CD14-positive monocyte (primary cell): ENCODE data around the gene CIZ1. TPM values are rescaled to one million over a fixed set of nuclear protein-coding genes. Genes with fewer than 3 reads are reported as not detected.

Experiments used
- DNase-seq, 3 donors: peaks; one replicate each; pipeline ENCODE4 v3.0.0-alpha.2; 2011 to 2022
- H2AFZ ChIP-seq: 2 replicates; pipeline ENCODE4 v1.6.0; 2012; ENCODE audit warnings: mild to moderate bottlenecking, low read depth, low read length, inconsistent platforms; ENCODE audit not compliant: insufficient read depth, poor library complexity, severe bottlenecking
- H3K27ac ChIP-seq, 2 donors: 1 replicate in 1 of 2; 2 replicates in 1 of 2; pipeline ENCODE4 v1.5.1; 2012 to 2013; ENCODE audit warnings: low read length in 2 of 2, control low read depth in 1 of 2, inconsistent platforms in 1 of 2, low read depth in 1 of 2, mild to moderate bottlenecking in 1 of 2
- H3K27me3 ChIP-seq, 2 donors: one replicate each; pipeline versions ENCODE4 v1.6.0 to v1.6.1; 2011 to 2013; ENCODE audit warnings: low read length in 2 of 2; ENCODE audit not compliant: control insufficient read depth in 2 of 2, insufficient read depth in 2 of 2
- H3K36me3 ChIP-seq, 2 donors: replicated peaks in 1 of 2; 1 replicate in 1 of 2; 2 replicates in 1 of 2; pipeline versions ENCODE4 v1.5.1 to v1.6.1; 2012 to 2013; ENCODE audit warnings: low read length in 2 of 2, control low read depth in 1 of 2, inconsistent platforms in 1 of 2, mild to moderate bottlenecking in 1 of 2; ENCODE audit not compliant: insufficient read depth in 2 of 2, control insufficient read depth in 1 of 2
- H3K4me1 ChIP-seq, 2 donors: 1 replicate in 1 of 2; 2 replicates in 1 of 2; pipeline versions ENCODE4 v1.5.1 to v1.6.1; 2012 to 2013; ENCODE audit warnings: low read length in 2 of 2, control low read depth in 1 of 2, inconsistent platforms in 1 of 2, mild to moderate bottlenecking in 1 of 2, moderate library complexity in 1 of 2; ENCODE audit not compliant: insufficient read depth in 2 of 2, control insufficient read depth in 1 of 2
- H3K4me2 ChIP-seq: replicated peaks from 2 replicates; pipeline ENCODE3; 2012; ENCODE audit warnings: low read length, moderate library complexity, mild to moderate bottlenecking; ENCODE audit not compliant: poor library complexity, severe bottlenecking; ENCODE audit errors: extremely low read depth
- H3K4me3 ChIP-seq, 3 experiments: fragments of 200-600 bp in 1 of 3; sonication (generic) in 1 of 3; replicated peaks in 1 of 3; 1 replicate in 2 of 3; 2 replicates in 1 of 3; pipeline ENCODE4 v1.5.1; 2011 to 2013; ENCODE audit warnings: low read length in 3 of 3, mild to moderate bottlenecking in 3 of 3, control low read depth in 2 of 3, low read depth in 2 of 3, inconsistent platforms in 1 of 3, moderate library complexity in 1 of 3
- H3K79me2 ChIP-seq: 2 replicates; pipeline ENCODE4 v1.6.0; 2012; ENCODE audit warnings: mild to moderate bottlenecking, control low read depth, inconsistent platforms, low read length, moderate library complexity; ENCODE audit not compliant: insufficient read depth
- H3K9ac ChIP-seq: 2 replicates; pipeline ENCODE4 v1.6.0; 2017; ENCODE audit warnings: low read length, mild to moderate bottlenecking; ENCODE audit not compliant: insufficient read depth, poor library complexity, severe bottlenecking
- H3K9me3 ChIP-seq, 2 donors: replicated peaks in 1 of 2; 1 replicate in 1 of 2; 2 replicates in 1 of 2; pipeline versions ENCODE4 v1.5.1 to v1.6.1; 2012 to 2013; ENCODE audit warnings: low read length in 2 of 2, control low read depth in 1 of 2; ENCODE audit not compliant: control insufficient read depth in 1 of 2, insufficient read depth in 1 of 2
- H4K20me1 ChIP-seq: 2 replicates; pipeline ENCODE4 v1.6.0; 2012; ENCODE audit warnings: mild to moderate bottlenecking, low read length, control low read depth, moderate library complexity; ENCODE audit not compliant: insufficient read depth
- H3K27ac Mint-ChIP-seq, 7 donors: one replicate each; pipeline ENCODE4 v1.8.0; 2020; ENCODE audit warnings: mild to moderate bottlenecking in 7 of 7, mixed read lengths in 7 of 7, moderate library complexity in 6 of 7, inconsistent platforms in 2 of 7
- H3K27me3 Mint-ChIP-seq, 3 donors: one replicate each; pipeline ENCODE4 v1.8.0; 2021 to 2022; ENCODE audit warnings: low read depth in 3 of 3, mild to moderate bottlenecking in 3 of 3, mixed read lengths in 3 of 3, moderate library complexity in 3 of 3, inconsistent platforms in 1 of 3
- H3K36me3 Mint-ChIP-seq, 2 donors: one replicate each; pipeline ENCODE4 v1.8.0; 2020; ENCODE audit warnings: mixed read lengths in 2 of 2, inconsistent platforms in 1 of 2, mild to moderate bottlenecking in 1 of 2
- H3K4me1 Mint-ChIP-seq: one replicate; pipeline ENCODE4 v1.8.0; 2020; ENCODE audit warnings: mild to moderate bottlenecking, mixed read lengths
- H3K4me3 Mint-ChIP-seq, 2 donors: one replicate each; pipeline ENCODE4 v1.8.0; 2020; ENCODE audit warnings: mild to moderate bottlenecking in 2 of 2, mixed read lengths in 2 of 2, moderate library complexity in 1 of 2
- H3K9me3 Mint-ChIP-seq, 7 donors: one replicate each; pipeline ENCODE4 v1.8.0; 2020 to 2022; ENCODE audit warnings: mixed read lengths in 7 of 7, mild to moderate bottlenecking in 6 of 7, moderate library complexity in 6 of 7, inconsistent platforms in 2 of 7
- WGBS: methylation state at CpG from one replicate; pipeline ENCODE4 v1.1.5; 2013; ENCODE audit warnings: missing lambda C conversion rate; ENCODE audit not compliant: insufficient coverage; 5-methylcytosine and 5-hydroxymethylcytosine counted together
- intact Hi-C, 2 donors: fragments of 100-400 bp; cut with micrococcal nuclease; formaldehyde crosslinking; loops; one replicate each; pipeline versions ENCODE4 v1.15.0 to v1.15.1; 2023
- polyA plus RNA-seq, 3 donors: library from polyadenylated mRNA; depleted of rRNA in 1 of 3; unstranded in 2 of 3; stranded (reverse) in 1 of 3; fragments of 300-500 nt in 2 of 3; fragments of >200 nt in 1 of 3; fragmentation: Illumina TruSeq in 2 of 3; gene quantifications; 1 replicate in 2 of 3; 2 replicates in 1 of 3; pipeline ENCODE4 v1.2.3, GENCODE V29; 2012 to 2021
- TF ChIP-seq, protein P1 (sequence below): fragments of 200-600 bp; IDR thresholded peaks from one replicate; pipeline ENCODE4 v1.8.0; 2022; ENCODE audit warnings: antibody characterized with exemption, mild to moderate bottlenecking

The CIZ1 gene
- polyA plus RNA-seq, 3 donors = 3.4 to 53.7 (median 5.9) TPM

DNA sequence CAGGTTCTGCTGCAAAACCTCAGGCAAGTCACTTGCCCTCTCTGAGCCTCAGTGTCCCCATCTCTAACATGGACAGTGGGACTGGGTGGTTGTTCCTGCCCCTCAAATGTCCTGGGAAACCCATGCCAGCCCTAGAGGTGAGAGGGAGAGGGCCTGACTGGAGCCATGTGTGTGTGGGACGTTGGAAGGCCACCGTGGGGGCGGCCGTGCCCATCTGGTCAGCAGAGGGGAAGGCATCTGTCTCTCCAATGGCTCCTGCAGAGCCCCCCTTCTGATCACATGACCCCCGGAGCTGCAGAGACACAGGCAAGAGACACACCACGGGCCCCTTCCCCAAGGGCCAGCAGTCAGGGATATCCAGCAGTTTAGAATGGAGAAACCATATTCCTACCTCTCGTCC is 13.5 kb upstream of the CIZ1 start:
- Histone ChIP-seq H3K79me2 (no peaks in the 10 kb centered on the region), H3K27me3 (peaks cover 0 to 18% of the 10 kb centered on the region in 2 donors), H2AFZ (no peak overlapping the region), H3K36me3 (no peaks in the 10 kb centered on the region), H4K20me1 (no peaks in the 10 kb centered on the region), H3K9me3 (no peaks in the 10 kb centered on the region), H3K27ac (no peak overlapping the region), H3K4me2 (no peak overlapping the region), H3K4me3 (no peak overlapping the region), H3K9ac (no peak overlapping the region), H3K4me1 (peaks cover 18 to 32% of the 10 kb centered on the region in 2 donors)
- 90% methylated on average over 5 of the region's 7 CpGs for WGBS
- H3K36me3 Mint-ChIP-seq = peaks cover 0 to 2% of the 10 kb centered on the region in 2 donors
- no peak for DNase-seq
- H3K4me3 Mint-ChIP-seq = peak overlapping the region in 1 of 2 donors; percentile 88
- intact Hi-C loops = no loop called here
- peaks cover 26% of the 10 kb centered on the region for H3K4me1 Mint-ChIP-seq
- H3K27me3 Mint-ChIP-seq = peaks cover 17 to 30% (median 26%) of the 10 kb centered on the region in 3 donors
- peaks cover 0 to 8% (median 0%) of the 10 kb centered on the region in 7 donors for H3K9me3 Mint-ChIP-seq
- TF ChIP-seq, protein P1, sequence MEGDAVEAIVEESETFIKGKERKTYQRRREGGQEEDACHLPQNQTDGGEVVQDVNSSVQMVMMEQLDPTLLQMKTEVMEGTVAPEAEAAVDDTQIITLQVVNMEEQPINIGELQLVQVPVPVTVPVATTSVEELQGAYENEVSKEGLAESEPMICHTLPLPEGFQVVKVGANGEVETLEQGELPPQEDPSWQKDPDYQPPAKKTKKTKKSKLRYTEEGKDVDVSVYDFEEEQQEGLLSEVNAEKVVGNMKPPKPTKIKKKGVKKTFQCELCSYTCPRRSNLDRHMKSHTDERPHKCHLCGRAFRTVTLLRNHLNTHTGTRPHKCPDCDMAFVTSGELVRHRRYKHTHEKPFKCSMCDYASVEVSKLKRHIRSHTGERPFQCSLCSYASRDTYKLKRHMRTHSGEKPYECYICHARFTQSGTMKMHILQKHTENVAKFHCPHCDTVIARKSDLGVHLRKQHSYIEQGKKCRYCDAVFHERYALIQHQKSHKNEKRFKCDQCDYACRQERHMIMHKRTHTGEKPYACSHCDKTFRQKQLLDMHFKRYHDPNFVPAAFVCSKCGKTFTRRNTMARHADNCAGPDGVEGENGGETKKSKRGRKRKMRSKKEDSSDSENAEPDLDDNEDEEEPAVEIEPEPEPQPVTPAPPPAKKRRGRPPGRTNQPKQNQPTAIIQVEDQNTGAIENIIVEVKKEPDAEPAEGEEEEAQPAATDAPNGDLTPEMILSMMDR = no peak
- no peak overlapping the region for H3K27ac Mint-ChIP-seq

DNA sequence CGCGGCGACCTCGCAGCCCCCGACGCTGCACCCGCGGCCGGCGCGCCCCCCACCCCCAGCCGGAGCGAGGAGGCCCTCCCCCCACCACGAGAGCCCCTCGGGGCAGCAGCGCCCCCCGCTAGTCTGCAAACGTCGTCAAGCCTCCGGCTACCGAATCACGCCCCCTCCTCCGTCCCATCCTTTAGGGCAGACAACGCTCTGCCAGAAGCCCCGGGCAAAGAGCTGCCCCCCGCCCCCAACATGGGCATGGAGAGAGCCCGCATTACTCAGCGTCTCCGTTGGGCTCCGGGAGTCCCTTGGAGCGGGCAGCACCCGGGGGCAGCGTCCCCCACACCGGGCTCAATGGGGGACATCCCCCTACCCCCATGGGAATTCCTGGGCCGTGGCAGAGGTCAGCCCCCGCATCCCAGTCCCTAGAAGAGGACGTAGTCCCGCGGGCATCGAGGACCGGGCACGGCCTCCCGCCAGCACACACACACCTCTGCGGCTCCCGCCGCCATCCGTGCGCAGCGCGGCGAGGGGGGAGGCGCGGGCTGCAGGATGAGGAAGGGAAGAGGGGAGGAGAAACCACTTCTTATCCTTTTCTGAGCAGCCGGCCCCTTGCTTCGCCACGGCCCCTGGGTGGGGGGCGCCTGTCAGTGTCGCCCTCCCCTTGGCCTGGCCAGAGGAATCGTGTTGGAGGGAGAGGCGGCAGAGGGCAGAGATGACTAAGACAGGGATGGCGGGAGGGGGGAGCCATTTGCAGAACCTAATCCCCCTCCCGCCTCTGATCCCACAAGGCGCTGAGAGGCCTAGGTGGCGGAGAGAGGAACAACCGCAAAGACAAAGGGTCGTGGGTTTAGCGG is 12.6 kb upstream of the CIZ1 start:
- WGBS = 0% methylated on average over 18 of the region's 67 CpGs
- peaks cover 26% of the 10 kb centered on the region for H3K4me1 Mint-ChIP-seq
- DNase-seq = peak; percentile 40 to 64 (median 44)

More for the DNA sequence above, 12.6 kb upstream of the CIZ1 start:
- Histone ChIP-seq H3K4me2 (peak overlapping the region; percentile 89), H4K20me1 (no peaks in the 10 kb centered on the region), H3K79me2 (no peaks in the 10 kb centered on the region), H3K4me1 (peaks cover 18 to 32% of the 10 kb centered on the region in 2 donors), H3K9me3 (no peaks in the 10 kb centered on the region), H3K9ac (peak overlapping the region; percentile 32), H2AFZ (peak overlapping the region; percentile 81), H3K27me3 (peaks cover 0 to 18% of the 10 kb centered on the region in 2 donors), H3K27ac (no peak overlapping the region), H3K36me3 (no peaks in the 10 kb centered on the region), H3K4me3 (peak overlapping the region; percentile 21 to 79 (median 41))
- intact Hi-C loops = no loop called here
- H3K9me3 Mint-ChIP-seq = peaks cover 0 to 8% (median 0%) of the 10 kb centered on the region in 7 donors
- H3K36me3 Mint-ChIP-seq = peaks cover 0 to 2% of the 10 kb centered on the region in 2 donors
- peak overlapping the region; percentile 72 to 88 for H3K4me3 Mint-ChIP-seq
- peaks cover 17 to 30% (median 26%) of the 10 kb centered on the region in 3 donors for H3K27me3 Mint-ChIP-seq
- no peak overlapping the region for H3K27ac Mint-ChIP-seq
- TF ChIP-seq, protein P1 = no peak
